ENCODE results near the gene PXN.

The PXN gene

DNA sequence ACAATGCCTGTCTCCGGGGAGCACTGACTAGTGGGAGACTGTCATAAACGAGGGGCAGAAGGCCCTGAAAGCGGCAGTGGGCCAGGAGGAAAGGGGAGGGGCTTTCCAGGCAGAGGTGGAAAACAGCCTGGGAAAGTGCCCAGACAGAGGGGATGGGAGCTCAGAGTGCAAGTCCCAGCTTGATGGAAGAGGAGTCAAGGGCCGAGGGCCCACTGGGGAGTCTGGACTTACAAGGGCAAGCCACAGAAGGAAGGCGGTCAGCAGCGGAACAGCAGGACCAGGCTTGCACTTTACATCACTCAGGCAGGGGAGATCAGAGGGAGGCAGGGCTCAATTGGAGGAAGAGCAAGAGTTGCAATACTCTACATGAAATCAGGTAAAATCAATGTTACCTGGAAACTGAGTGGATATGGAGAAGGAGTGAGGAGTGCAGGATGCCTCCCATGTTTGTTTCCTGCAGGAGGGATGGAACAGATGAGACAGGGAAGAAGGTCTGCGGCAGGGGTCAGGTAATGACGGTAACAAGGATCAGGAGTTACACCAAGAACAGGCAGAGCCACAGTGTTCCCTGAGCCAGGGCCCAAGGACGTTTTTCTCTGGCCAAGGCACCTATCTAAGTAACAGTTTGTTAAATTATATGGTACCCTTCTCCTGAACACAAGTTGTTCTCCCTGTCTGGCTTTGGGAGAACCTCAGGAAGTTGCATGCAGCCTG, 23.8 kb downstream of the PXN start:
- no peak for DNase-seq (ENCODE audit: low read depth in 1 of 2, low spot score in 1 of 2)
- TF ChIP-seq, protein P1, sequence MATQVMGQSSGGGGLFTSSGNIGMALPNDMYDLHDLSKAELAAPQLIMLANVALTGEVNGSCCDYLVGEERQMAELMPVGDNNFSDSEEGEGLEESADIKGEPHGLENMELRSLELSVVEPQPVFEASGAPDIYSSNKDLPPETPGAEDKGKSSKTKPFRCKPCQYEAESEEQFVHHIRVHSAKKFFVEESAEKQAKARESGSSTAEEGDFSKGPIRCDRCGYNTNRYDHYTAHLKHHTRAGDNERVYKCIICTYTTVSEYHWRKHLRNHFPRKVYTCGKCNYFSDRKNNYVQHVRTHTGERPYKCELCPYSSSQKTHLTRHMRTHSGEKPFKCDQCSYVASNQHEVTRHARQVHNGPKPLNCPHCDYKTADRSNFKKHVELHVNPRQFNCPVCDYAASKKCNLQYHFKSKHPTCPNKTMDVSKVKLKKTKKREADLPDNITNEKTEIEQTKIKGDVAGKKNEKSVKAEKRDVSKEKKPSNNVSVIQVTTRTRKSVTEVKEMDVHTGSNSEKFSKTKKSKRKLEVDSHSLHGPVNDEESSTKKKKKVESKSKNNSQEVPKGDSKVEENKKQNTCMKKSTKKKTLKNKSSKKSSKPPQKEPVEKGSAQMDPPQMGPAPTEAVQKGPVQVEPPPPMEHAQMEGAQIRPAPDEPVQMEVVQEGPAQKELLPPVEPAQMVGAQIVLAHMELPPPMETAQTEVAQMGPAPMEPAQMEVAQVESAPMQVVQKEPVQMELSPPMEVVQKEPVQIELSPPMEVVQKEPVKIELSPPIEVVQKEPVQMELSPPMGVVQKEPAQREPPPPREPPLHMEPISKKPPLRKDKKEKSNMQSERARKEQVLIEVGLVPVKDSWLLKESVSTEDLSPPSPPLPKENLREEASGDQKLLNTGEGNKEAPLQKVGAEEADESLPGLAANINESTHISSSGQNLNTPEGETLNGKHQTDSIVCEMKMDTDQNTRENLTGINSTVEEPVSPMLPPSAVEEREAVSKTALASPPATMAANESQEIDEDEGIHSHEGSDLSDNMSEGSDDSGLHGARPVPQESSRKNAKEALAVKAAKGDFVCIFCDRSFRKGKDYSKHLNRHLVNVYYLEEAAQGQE (IDR thresholded peaks at IDR 0.05; ENCODE audit: insufficient replicate concordance, low read depth): no peak
- no peak for TF ChIP-seq GABPA (IDR thresholded peaks at IDR 0.05; ENCODE audit: low read depth)
- no peak for TF ChIP-seq POLR2AphosphoS5 (IDR thresholded peaks at IDR 0.05; ENCODE audit: low read depth)
- TF ChIP-seq SPI1 (IDR thresholded peaks at IDR 0.05; ENCODE audit: borderline replicate concordance, low read depth): no peak
- TF ChIP-seq, protein P2, sequence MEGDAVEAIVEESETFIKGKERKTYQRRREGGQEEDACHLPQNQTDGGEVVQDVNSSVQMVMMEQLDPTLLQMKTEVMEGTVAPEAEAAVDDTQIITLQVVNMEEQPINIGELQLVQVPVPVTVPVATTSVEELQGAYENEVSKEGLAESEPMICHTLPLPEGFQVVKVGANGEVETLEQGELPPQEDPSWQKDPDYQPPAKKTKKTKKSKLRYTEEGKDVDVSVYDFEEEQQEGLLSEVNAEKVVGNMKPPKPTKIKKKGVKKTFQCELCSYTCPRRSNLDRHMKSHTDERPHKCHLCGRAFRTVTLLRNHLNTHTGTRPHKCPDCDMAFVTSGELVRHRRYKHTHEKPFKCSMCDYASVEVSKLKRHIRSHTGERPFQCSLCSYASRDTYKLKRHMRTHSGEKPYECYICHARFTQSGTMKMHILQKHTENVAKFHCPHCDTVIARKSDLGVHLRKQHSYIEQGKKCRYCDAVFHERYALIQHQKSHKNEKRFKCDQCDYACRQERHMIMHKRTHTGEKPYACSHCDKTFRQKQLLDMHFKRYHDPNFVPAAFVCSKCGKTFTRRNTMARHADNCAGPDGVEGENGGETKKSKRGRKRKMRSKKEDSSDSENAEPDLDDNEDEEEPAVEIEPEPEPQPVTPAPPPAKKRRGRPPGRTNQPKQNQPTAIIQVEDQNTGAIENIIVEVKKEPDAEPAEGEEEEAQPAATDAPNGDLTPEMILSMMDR (IDR thresholded peaks at IDR 0.05; ENCODE audit: insufficient read depth, low read length): no peak
- H3K27me3 ChIP-seq (ENCODE audit: insufficient read depth, poor library complexity, severe bottlenecking): no peaks in the 10 kb centered on the region
- H3K27ac ChIP-seq (replicated peaks): no peak overlapping the region
- H3K4me3 ChIP-seq (replicated peaks; ENCODE audit: insufficient read depth, low read length): no peak overlapping the region

DNA sequence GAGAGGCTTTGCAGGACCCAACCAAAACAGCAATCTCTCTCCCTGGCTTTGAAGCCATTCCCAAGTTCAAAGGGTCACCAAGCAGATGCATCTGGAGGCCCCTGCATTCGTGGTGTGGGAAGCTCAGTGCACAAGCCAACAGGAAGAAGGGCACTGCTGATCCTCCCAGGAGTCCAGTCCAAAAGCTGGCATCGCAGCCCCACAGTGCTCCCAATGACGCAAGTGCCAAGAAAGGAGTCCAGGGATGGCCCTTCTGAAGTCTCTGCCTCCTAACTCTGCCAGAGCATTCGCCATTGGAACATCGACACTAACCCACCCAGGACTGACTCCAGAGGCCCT, 25.1 kb downstream of the PXN start:
- Histone ChIP-seq H3K27ac (replicated peaks) (no peak overlapping the region), H3K4me3 (replicated peaks; ENCODE audit: insufficient read depth, low read length) (no peak overlapping the region), H3K27me3 (ENCODE audit: insufficient read depth, poor library complexity, severe bottlenecking) (no peaks in the 10 kb centered on the region)
- DNase-seq (ENCODE audit: low read depth in 1 of 2, low spot score in 1 of 2): no peak
- TF ChIP-seq, protein P2 (IDR thresholded peaks at IDR 0.05; ENCODE audit: insufficient read depth, low read length): no peak
- TF ChIP-seq GABPA (IDR thresholded peaks at IDR 0.05; ENCODE audit: low read depth): no peak
- no peak for TF ChIP-seq POLR2AphosphoS5 (IDR thresholded peaks at IDR 0.05; ENCODE audit: low read depth)
- TF ChIP-seq SPI1 (IDR thresholded peaks at IDR 0.05; ENCODE audit: borderline replicate concordance, low read depth): no peak
- TF ChIP-seq, protein P1 (IDR thresholded peaks at IDR 0.05; ENCODE audit: insufficient replicate concordance, low read depth): no peak

DNA sequence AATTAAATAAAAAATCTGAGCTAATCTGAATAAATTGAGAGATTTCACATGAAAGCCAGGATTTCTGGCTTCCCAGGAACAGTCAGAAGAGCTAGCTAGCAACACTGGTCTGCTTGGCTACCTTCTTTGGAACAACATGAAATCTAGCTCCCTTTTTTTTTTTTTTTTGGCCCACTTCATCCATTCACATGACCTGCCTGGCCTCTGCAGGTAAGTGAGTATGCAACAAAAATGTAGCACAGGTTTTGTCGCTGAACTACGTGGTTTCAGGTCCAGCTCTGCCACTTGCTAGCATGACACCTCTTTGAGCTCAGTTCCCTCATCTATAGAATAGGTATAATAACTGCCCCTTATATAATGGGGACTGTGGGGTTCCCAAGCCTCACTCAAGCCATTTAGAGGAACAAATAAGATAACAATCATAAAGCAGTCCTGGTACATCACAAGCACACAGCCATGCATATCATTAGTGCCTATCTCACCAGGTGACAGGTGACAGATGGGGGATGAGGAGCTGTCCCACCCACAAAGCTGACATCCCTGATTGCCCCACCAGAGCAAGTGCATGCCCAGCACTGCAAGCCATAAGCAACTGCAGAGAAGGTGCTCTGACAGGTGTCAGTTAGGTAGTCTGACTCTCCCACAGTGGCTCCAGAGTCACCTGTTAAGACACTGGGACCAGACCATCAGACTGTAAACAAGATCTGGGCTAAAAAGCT, 25.6 kb downstream of the PXN start:
- H3K27me3 ChIP-seq (ENCODE audit: insufficient read depth, poor library complexity, severe bottlenecking): no peaks in the 10 kb centered on the region
- no peak for DNase-seq (ENCODE audit: low read depth in 1 of 2, low spot score in 1 of 2)
- no peak for TF ChIP-seq POLR2AphosphoS5 (IDR thresholded peaks at IDR 0.05; ENCODE audit: low read depth)
- TF ChIP-seq, protein P2 (IDR thresholded peaks at IDR 0.05; ENCODE audit: insufficient read depth, low read length): no peak
- TF ChIP-seq SPI1 (IDR thresholded peaks at IDR 0.05; ENCODE audit: borderline replicate concordance, low read depth): no peak
- TF ChIP-seq, protein P1 (IDR thresholded peaks at IDR 0.05; ENCODE audit: insufficient replicate concordance, low read depth): no peak
- no peak for TF ChIP-seq GABPA (IDR thresholded peaks at IDR 0.05; ENCODE audit: low read depth)
- H3K27ac ChIP-seq (replicated peaks): no peak overlapping the region
- no peak overlapping the region for H3K4me3 ChIP-seq (replicated peaks; ENCODE audit: insufficient read depth, low read length)
